ENCODE measurements around the gene NTSR2.

NTSR2 gene

GRCh38 chr2:11642972-11643371 lies 27.0 kb downstream of the NTSR2 start:
- Histone ChIP-seq H3K9me3 (ENCODE audit: control insufficient read depth, insufficient read depth, low read length) (no peaks in the 10 kb centered on the region), H3K4me1 (ENCODE audit: control insufficient read depth, insufficient read depth, low read length) (no peaks in the 10 kb centered on the region), H3K4me3 (ENCODE audit: low read length) (no peak overlapping the region), H3K36me3 (ENCODE audit: control insufficient read depth, insufficient read depth, low read length) (0 out of 2 replicates have a peak, but pooled peaks cover 4% of the 10 kb centered on the region), H3K27ac (ENCODE audit: low read length) (no peak overlapping the region), H3K27me3 (ENCODE audit: control insufficient read depth, insufficient read depth, low read length) (no peaks in the 10 kb centered on the region)
- WGBS (ENCODE audit: insufficient coverage, insufficient read length): no CpG with 5 or more reads among the region's 7 CpGs
- DNase-seq (ENCODE audit: low read depth, low spot score): no peak

DNA sequence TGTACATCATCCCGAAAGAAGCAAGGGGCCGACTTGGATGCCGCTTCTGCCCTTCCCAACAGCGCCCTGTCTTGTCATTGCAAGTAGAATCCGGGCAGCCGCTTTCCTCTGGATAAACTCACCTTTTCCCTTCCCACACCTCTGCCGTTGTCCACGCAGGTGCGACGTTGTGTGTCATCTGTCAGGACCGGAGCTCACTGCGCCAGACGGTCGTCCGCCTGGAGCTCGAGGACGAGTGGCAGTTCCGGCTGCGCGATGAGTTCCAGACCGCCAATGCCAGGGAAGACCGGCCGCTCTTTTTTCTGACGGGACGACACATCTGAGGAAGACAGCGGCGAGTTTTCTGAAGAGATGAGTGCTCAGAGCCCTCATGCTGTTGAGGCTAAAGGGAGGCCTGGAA lies 29.9 kb downstream of the NTSR2 start:
- Histone ChIP-seq H3K36me3 (ENCODE audit: control insufficient read depth, insufficient read depth, low read length) (peaks cover 9% of the 10 kb centered on the region; the same call in 1 of the 2 replicates), H3K4me3 (ENCODE audit: low read length) (no peak overlapping the region), H3K27ac (ENCODE audit: low read length) (no peak overlapping the region), H3K4me1 (ENCODE audit: control insufficient read depth, insufficient read depth, low read length) (no peaks in the 10 kb centered on the region), H3K27me3 (ENCODE audit: control insufficient read depth, insufficient read depth, low read length) (no peaks in the 10 kb centered on the region), H3K9me3 (ENCODE audit: control insufficient read depth, insufficient read depth, low read length) (no peaks in the 10 kb centered on the region)
- DNase-seq (ENCODE audit: low read depth, low spot score): no peak
- WGBS (ENCODE audit: insufficient coverage, insufficient read length): no CpG with 5 or more reads among the region's 27 CpGs

DNA sequence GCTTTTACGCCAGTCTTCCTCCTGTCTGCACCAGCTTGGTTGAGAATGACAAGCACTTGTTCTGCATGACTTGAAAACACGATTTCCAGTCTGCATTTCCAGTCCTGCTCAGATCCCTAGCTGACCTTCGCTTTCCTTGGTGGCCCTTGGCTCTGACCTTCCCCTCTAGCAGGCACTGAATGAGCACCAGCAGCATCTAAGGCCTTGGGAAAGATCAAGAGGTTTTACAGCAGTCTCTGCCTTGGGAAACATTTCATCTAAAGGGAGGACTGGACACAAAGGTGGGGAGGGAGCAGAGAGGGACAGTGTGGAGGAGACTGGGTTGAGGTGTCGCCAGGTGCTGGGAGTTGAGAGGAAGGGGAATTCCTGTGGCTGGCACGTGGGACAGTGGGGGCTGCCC lies 30.5 kb downstream of the NTSR2 start:
- H3K27me3 ChIP-seq (ENCODE audit: control insufficient read depth, insufficient read depth, low read length): no peaks in the 10 kb centered on the region

DNA sequence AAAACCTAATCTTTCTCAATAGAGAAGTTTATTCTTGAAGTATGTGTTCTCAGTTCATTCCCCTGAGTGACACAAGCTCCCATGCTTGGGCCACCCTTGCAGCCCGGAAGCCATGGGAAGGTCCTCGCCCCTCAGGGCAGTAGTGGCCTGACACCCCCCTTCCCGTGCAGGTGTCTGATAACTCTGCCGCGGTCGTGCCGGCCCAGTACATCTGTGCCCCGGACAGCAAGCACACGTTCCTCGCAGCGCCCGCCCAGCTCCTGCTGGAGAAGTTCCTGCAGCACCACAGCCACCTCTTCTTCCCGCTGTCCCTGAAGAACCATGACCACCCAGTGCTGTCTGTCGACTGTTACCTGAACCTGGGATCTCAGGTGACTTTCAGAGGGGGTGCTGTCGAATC lies 32.4 kb downstream of the NTSR2 start:
- no peak for DNase-seq (ENCODE audit: low read depth, low spot score)
- no CpG with 5 or more reads among the region's 15 CpGs for WGBS (ENCODE audit: insufficient coverage, insufficient read length)
- Histone ChIP-seq H3K9me3 (ENCODE audit: control insufficient read depth, insufficient read depth, low read length) (no peaks in the 10 kb centered on the region), H3K4me1 (ENCODE audit: control insufficient read depth, insufficient read depth, low read length) (no peaks in the 10 kb centered on the region), H3K36me3 (ENCODE audit: control insufficient read depth, insufficient read depth, low read length) (peaks cover 15% of the 10 kb centered on the region; the same call in 1 of the 2 replicates), H3K27me3 (ENCODE audit: control insufficient read depth, insufficient read depth, low read length) (no peaks in the 10 kb centered on the region), H3K4me3 (ENCODE audit: low read length) (no peak overlapping the region), H3K27ac (ENCODE audit: low read length) (no peak overlapping the region)

More for the DNA sequence above, 30.5 kb downstream of the NTSR2 start:
- no peak for DNase-seq (ENCODE audit: low read depth, low spot score)
- Histone ChIP-seq H3K9me3 (ENCODE audit: control insufficient read depth, insufficient read depth, low read length) (no peaks in the 10 kb centered on the region), H3K36me3 (ENCODE audit: control insufficient read depth, insufficient read depth, low read length) (peaks cover 10% of the 10 kb centered on the region; the same call in 1 of the 2 replicates), H3K27ac (ENCODE audit: low read length) (no peak overlapping the region), H3K4me3 (ENCODE audit: low read length) (no peak overlapping the region), H3K4me1 (ENCODE audit: control insufficient read depth, insufficient read depth, low read length) (no peaks in the 10 kb centered on the region)
- WGBS (ENCODE audit: insufficient coverage, insufficient read length): no CpG with 5 or more reads among the region's 5 CpGs

- H3K36me3 ChIP-seq (ENCODE audit: control insufficient read depth, insufficient read depth, low read length): peaks cover 15% of the 10 kb centered on the region; the same call in 1 of the 2 replicates
- DNase-seq (ENCODE audit: low read depth, low spot score): no peak
- H3K27ac ChIP-seq (ENCODE audit: low read length): no peak overlapping the region
- H3K4me3 ChIP-seq (ENCODE audit: low read length): no peak overlapping the region
- WGBS (ENCODE audit: insufficient coverage, insufficient read length): no CpG with 5 or more reads among the region's 11 CpGs
- H3K4me1 ChIP-seq (ENCODE audit: control insufficient read depth, insufficient read depth, low read length): no peaks in the 10 kb centered on the region
- no peaks in the 10 kb centered on the region for H3K9me3 ChIP-seq (ENCODE audit: control insufficient read depth, insufficient read depth, low read length)
- no peaks in the 10 kb centered on the region for H3K27me3 ChIP-seq (ENCODE audit: control insufficient read depth, insufficient read depth, low read length)
These were observed 33.3 kb downstream of the NTSR2 start for GRCh38 chr2:11636593-11637295.

DNA sequence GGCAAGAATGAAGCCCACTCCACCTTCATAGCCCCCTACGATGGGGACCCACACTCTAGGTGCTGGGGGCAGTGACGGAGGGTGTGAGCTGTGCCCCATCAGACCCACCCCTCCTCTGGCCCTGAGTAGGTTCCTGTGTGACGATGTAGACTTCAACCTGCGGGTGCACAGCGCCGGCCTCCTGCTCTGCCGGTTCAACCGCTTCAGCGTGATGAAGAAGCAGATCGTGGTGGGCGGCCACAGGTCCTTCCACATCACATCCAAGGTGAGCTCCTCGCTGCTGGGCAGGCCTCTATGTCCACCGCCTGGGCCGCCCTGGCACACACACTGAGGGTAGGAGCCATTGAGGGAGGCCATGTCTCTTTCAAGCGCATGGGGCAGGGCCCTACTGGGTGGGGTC lies 34.9 kb downstream of the NTSR2 start:
- H3K27ac ChIP-seq (ENCODE audit: low read length): no peak overlapping the region
- whole genome bisulfite sequencing (ENCODE audit: insufficient coverage, insufficient read length): no CpG with 5 or more reads among the region's 15 CpGs
- H3K4me3 ChIP-seq (ENCODE audit: low read length): no peak overlapping the region
- peaks cover 16% of the 10 kb centered on the region; the same call in 1 of the 2 replicates for H3K36me3 ChIP-seq (ENCODE audit: control insufficient read depth, insufficient read depth, low read length)
- DNase-seq (ENCODE audit: low read depth, low spot score): no peak
- no peaks in the 10 kb centered on the region for H3K9me3 ChIP-seq (ENCODE audit: control insufficient read depth, insufficient read depth, low read length)
- no peaks in the 10 kb centered on the region for H3K4me1 ChIP-seq (ENCODE audit: control insufficient read depth, insufficient read depth, low read length)
- no peaks in the 10 kb centered on the region for H3K27me3 ChIP-seq (ENCODE audit: control insufficient read depth, insufficient read depth, low read length)

- no peak overlapping the region for H3K27ac ChIP-seq (ENCODE audit: low read length)
- H3K36me3 ChIP-seq (ENCODE audit: control insufficient read depth, insufficient read depth, low read length): peaks cover 14% of the 10 kb centered on the region
- H3K9me3 ChIP-seq (ENCODE audit: control insufficient read depth, insufficient read depth, low read length): no peaks in the 10 kb centered on the region
- H3K4me1 ChIP-seq (ENCODE audit: control insufficient read depth, insufficient read depth, low read length): no peaks in the 10 kb centered on the region
- DNase-seq (ENCODE audit: low read depth, low spot score): no peak
- no peak overlapping the region for H3K4me3 ChIP-seq (ENCODE audit: low read length)
- no peaks in the 10 kb centered on the region for H3K27me3 ChIP-seq (ENCODE audit: control insufficient read depth, insufficient read depth, low read length)
- no CpG with 5 or more reads among the region's 15 CpGs for WGBS (ENCODE audit: insufficient coverage, insufficient read length)
These were observed 35.4 kb downstream of the NTSR2 start for GRCh38 chr2:11634584-11634983.

- no peak for DNase-seq (ENCODE audit: low read depth, low spot score)
- Histone ChIP-seq H3K4me1 (ENCODE audit: control insufficient read depth, insufficient read depth, low read length) (no peaks in the 10 kb centered on the region), H3K36me3 (ENCODE audit: control insufficient read depth, insufficient read depth, low read length) (peaks cover 14% of the 10 kb centered on the region), H3K9me3 (ENCODE audit: control insufficient read depth, insufficient read depth, low read length) (no peaks in the 10 kb centered on the region), H3K4me3 (ENCODE audit: low read length) (no peak overlapping the region), H3K27me3 (ENCODE audit: control insufficient read depth, insufficient read depth, low read length) (no peaks in the 10 kb centered on the region), H3K27ac (ENCODE audit: low read length) (no peak overlapping the region)
- no CpG with 5 or more reads among the region's 28 CpGs for WGBS (ENCODE audit: insufficient coverage, insufficient read length)
These were observed 36.0 kb downstream of the NTSR2 start for GRCh38 chr2:11633923-11634478.

DNA sequence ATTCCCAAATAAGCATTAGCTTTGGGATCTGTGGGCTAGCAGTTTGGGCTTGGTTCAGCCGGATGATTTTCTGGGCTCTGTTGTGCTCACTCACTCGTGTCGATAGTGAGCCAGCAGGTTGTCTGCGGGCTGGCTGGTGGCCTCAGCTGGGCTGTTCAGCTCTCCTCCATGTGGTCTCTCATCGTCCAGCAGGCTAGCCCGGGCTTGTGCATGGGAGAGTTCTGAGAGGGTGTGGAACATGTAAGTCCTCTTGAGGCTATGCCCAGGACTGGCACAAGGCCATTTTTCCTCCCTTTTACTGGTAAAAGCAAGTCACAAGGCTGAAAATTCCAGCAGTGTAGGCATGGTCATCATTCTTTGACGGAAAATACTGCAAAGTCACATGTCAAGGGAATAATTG lies 38.5 kb downstream of the NTSR2 start:
- Histone ChIP-seq H3K27ac (ENCODE audit: low read length) (no peak overlapping the region), H3K4me1 (ENCODE audit: control insufficient read depth, insufficient read depth, low read length) (no peaks in the 10 kb centered on the region), H3K27me3 (ENCODE audit: control insufficient read depth, insufficient read depth, low read length) (no peaks in the 10 kb centered on the region), H3K4me3 (ENCODE audit: low read length) (no peak overlapping the region), H3K36me3 (ENCODE audit: control insufficient read depth, insufficient read depth, low read length) (peaks cover 22% of the 10 kb centered on the region), H3K9me3 (ENCODE audit: control insufficient read depth, insufficient read depth, low read length) (no peaks in the 10 kb centered on the region)
- WGBS (ENCODE audit: insufficient coverage, insufficient read length): no CpG with 5 or more reads among the region's 7 CpGs
- no peak for DNase-seq (ENCODE audit: low read depth, low spot score)

DNA sequence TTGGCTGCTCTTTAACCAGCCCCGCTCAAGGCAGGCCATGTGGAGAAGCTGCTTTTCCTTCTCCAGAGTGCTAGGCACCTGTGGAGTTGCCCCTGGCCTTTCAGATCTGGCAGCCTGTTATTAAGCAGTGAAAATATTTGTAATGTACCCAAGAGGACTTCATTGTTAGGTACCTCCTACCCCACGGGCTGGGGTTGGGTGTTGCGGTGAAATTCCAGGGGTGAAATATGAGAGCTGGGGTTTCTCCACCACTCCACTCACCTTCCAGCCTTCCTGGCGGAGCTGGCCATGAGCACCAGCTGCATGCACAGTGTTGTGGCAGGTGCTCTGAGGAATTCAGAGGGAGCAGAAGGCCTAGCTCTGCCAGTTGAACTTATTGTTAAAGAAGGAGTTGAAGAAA lies 39.1 kb downstream of the NTSR2 start:
- no peak for DNase-seq (ENCODE audit: low read depth, low spot score)
- Histone ChIP-seq H3K27me3 (ENCODE audit: control insufficient read depth, insufficient read depth, low read length) (no peaks in the 10 kb centered on the region), H3K4me3 (ENCODE audit: low read length) (no peak overlapping the region), H3K9me3 (ENCODE audit: control insufficient read depth, insufficient read depth, low read length) (no peaks in the 10 kb centered on the region), H3K4me1 (ENCODE audit: control insufficient read depth, insufficient read depth, low read length) (no peaks in the 10 kb centered on the region), H3K27ac (ENCODE audit: low read length) (no peak overlapping the region), H3K36me3 (ENCODE audit: control insufficient read depth, insufficient read depth, low read length) (peaks cover 22% of the 10 kb centered on the region)
- no CpG with 5 or more reads among the region's 4 CpGs for WGBS (ENCODE audit: insufficient coverage, insufficient read length)

GRCh38 chr2:11629851-11630250 lies 40.1 kb downstream of the NTSR2 start:
- Histone ChIP-seq H3K4me3 (ENCODE audit: low read length) (no peak overlapping the region), H3K9me3 (ENCODE audit: control insufficient read depth, insufficient read depth, low read length) (no peaks in the 10 kb centered on the region), H3K27ac (ENCODE audit: low read length) (no peak overlapping the region), H3K27me3 (ENCODE audit: control insufficient read depth, insufficient read depth, low read length) (no peaks in the 10 kb centered on the region), H3K4me1 (ENCODE audit: control insufficient read depth, insufficient read depth, low read length) (no peaks in the 10 kb centered on the region), H3K36me3 (ENCODE audit: control insufficient read depth, insufficient read depth, low read length) (peaks cover 18% of the 10 kb centered on the region)
- DNase-seq (ENCODE audit: low read depth, low spot score): no peak
- no CpG with 5 or more reads among the region's 11 CpGs for WGBS (ENCODE audit: insufficient coverage, insufficient read length)
